Inferior parietal cortex (tissue), 1 donor: ENCODE data around the gene MYO10.

Source experiments
- DNase-seq: peaks from one replicate; pipeline ENCODE4 v3.0.0-alpha.2; 2016; ENCODE audit errors: extremely low spot score

Gene MYO10

DNA sequence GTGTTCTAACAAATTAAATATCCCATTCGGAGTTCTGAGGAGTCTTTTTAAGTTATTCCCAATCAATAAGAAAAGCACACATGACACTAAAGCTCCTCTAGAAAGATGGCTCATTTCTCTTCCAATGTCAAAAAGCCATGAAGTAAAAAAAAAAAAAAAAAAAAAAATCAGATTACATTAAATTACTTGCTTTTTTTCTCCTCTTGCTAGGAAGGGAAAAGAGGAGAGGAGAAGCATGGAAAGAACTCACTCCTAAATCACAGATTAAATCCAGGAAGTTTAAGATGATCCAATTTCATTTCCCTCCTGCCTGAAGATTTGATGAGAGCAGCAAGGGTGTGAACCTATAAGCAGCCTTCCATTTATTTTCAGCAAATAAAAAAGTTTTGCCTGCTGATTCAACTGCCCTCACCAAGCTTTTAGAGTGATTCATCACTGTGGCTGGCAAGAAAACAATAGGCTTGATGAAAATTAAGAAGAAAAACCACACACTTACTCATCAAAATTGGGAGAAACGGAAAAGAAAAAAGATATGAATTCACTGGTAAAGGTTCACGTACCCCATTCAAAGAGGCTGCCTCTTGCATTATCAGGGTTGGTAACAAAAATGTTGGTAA, 19.7 kb downstream of the MYO10 start:
- no peak for DNase-seq

DNA sequence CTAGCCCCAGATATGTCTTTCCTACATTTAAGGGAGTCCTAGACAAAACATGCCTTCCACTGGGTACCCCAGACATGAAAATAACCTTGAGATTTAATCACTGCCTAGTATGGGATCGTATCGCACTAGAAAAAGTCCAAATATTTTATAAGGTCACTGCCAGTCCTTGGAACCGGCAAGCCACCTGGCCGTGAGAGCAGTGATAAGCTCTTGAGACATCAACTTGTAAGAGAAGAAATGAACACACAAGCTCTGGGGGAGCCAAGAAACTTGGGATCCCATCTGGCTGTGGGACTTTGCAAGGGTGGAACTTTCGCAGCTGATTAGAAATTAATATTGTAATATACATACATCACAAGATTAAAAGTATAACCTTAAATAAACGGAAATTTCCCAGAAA, 21.5 kb downstream of the MYO10 start:
- DNase-seq = no peak

DNA sequence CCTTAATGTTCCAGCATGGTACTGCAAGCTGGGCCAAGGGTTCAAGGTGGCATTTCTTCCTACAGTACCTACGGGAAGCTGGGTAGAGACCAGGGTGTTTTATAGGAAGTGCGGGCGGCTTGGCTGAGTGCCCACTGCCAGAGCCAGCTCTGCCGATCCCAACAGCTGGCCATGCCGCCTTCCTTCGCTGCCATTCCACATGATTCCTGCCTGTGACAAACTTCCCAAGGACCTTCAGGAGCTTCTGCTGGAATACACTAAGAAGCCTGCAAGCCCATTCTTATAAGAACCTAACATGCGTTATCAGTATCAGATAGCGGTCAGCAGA, 22.0 kb downstream of the MYO10 start:
- DNase-seq = no peak

DNA sequence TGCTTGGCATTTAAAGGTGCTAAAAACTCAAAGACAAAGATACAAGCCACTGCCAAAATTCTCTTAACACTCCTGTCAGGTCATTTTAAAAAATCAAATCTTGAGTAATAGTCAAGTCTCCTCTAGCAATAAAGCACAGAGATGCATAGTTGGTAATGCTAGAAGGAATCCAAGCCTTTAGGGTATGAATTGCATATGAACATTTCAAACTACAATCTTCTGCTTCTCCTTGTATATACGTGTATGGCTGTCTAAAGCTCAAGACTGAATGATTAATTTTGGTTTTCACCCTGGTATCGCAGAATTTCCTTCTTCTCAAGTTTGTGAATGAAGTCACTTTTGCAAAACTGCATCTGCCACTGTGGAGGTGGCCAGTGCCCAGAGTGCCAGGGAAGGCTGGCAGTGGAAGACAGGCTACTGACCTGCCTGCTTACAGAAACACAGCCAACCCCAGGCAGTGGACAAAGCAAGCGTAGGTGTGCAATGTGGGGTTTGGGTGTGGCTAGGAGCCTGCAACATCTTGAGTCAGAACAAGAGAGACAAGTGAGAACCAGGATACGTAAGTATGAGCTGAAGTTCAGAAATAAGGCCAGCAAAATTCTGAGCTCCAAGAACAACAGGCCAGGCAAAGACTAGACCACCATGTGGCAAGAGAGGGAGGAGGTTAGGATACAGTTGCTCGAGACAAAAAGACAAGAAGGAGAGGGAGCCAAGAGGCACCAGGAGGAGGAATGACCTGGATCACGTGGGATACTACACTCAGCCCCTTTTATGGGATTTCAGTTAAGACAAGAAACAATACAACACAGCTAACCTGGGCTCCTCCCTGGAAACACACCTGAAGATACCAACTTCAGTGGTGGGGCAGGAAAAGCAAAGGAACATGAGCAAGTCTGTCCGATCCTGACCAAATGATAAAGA, 22.6 kb downstream of the MYO10 start:
- DNase-seq = no peak

DNA sequence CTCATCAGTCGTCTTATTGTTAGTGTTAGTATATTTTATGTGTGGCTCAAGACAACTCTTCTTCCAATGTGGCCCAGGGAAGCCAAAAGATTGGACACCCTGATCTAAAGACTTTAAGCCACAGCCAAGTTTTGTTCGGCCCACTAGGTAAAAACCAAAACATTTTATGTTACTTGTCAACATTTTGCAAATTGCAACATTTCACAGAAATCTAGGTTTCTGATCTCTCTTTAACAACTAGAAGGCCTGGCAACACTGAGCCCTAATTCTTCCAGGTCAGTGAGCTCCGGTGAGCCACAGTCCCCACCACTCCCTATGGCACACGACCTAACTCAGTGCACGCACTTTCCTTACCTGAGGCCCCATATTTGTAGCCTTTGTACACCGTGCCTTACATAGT, 24.0 kb downstream of the MYO10 start:
- no peak for DNase-seq

DNA sequence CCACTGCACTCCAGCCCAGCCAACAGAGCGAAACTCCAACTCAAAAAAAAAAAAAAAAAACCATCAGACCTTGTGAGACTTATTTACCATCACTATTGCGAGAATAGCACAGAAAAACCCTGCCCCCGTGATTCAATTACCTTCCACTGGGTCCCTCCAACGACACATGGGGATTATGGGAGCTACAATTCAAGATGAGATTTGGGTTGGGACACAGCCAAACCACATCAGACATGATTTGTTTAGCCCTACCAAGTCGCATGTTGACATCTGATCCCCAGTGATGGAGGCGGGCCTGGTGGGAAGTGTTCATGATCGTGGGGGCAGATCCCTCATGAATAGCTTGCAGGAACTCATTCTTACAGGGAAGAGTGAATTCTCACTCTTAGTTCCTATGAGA, 26.6 kb downstream of the MYO10 start:
- DNase-seq = no peak

DNA sequence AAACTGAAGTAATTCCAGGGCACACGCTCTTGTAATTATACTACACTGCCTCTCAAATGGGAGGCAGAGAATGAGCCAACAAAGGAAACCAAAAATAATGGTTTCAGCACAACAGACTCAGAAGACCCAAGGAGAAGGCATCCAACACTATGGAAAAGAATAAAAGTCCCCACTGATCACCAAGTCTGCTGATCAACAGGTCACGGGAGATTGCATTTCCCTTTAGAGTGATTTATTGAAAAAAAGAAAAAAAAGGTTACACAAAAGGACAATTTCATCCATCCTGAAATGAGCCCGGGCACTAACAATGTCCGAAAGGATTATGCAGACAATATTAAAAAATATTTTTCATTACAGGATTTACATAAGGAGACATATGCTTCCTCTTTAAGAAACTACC, 28.8 kb downstream of the MYO10 start:
- DNase-seq = no peak

DNA sequence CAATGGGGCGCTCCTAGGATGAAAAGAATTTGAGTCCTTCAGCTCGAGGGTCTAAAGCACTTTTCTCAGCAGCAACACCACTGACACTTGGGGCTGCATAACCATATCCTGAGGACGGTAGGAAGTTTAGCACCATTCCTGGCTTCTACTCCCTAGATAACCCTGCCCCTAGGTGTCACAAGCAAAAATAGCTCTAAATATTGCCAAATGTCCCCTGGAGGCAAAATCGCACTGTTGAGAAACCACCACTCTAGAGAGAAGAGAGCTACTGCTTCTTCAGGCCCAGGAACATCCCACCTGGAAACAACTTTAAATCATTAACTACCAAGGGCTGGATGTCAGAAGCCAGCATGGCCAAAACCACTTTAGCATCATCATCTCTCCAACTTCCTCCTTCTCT, 29.8 kb downstream of the MYO10 start:
- no peak for DNase-seq

DNA sequence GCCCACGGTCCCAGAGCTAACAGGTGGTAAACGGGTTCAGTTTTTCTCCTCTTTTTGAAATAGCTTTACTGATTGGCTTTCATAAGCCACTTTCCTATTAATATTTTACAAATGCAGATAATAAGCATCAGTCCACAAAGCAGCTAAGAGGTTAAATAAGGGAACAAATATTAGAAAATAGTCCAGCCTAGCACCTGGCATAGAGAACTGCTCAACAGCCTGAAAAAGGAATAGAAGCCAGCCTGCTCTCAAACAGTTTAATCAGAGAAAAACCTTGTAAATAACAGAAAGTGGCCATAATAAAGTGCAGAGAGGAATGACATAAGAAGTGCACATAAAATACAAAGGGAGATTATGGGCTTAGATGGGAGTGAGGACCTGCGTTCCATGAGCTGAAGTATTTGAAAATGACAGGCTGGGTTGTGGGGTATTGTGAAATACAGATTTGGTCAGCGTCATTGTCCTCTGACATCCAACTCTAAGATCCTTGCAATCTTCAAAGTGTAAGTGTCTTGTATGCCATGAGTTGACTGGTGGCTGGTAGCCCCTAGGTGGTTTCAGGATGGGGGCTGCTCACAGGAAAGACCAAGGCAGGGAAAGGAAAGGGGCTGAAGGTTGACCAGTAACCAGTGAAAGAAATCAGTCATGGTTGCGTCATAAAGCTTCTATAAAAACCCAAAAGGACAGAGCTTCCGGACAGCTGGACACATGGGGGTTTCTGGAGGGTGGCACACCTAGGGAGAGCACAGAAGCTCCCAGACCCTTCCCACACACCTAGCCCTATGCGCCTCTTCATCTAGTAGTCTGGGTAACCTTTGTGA, 32.4 kb downstream of the MYO10 start:
- no peak for DNase-seq

DNA sequence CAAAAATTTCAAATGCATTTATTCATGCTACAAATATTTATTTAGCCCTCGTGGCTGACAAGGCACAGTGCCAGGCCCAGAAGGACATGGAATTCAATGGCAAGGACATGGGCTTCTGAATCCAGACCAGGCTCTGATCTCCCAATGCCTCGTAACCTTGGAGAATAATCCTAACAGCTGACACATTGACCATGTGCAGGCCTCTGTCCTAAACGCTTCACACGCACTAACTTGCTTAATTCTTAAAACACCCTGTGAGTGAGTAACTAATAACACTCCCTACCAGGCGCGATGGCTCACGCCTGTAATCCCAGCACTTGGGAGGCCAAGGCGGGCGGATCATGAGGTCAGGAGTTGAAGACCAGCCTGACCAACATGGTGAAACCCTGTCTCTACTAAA, 33.2 kb downstream of the MYO10 start:
- no peak for DNase-seq

DNA sequence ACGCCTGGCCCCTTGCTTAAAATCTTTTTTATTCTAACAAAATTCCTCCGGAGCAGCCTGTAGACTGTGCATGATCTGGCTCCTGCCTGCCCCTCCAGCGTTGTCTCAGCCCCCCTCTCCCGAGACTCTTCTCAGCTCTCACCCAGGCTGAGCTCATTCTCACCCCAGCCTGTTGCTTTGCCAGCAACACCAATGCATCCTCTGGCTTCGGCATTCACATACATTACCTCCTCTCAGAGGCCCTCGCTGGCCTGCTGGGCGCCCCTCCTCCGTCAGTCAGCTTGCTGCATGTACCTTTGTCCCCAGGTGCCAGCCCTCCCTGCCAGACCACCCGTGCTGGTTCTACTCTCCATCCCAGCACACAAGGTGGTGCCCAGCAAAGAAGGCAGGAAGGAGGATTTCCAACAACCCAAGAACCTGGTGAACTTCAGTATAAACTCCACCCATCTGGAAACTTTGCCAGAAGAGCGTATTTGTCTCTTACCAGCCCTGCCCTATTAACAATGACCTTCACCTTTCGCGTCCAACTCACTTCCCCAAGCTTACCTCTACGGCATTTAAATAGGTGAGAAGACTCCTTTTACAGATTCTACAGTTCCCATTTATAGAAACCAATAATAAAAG, 35.0 kb downstream of the MYO10 start:
- DNase-seq = no peak

DNA sequence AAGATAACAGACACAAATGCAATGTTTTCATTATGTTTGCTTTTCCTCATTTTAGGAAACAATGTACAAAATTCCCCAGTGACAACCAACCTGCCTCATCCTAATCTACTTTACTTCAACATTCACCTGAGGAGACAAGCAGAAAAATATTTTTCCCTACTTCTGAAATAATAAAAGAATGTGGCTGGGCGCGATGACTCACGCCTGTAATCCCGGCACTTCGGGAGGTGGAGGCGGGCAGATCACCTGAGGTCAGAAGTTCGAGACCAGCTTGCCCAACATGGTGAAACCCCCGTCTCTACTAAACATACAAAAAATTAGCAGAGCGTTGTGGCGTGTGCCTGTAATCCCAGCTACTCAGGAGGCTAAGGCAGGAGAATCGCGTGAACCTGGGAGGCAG, 36.9 kb downstream of the MYO10 start:
- no peak for DNase-seq

DNA sequence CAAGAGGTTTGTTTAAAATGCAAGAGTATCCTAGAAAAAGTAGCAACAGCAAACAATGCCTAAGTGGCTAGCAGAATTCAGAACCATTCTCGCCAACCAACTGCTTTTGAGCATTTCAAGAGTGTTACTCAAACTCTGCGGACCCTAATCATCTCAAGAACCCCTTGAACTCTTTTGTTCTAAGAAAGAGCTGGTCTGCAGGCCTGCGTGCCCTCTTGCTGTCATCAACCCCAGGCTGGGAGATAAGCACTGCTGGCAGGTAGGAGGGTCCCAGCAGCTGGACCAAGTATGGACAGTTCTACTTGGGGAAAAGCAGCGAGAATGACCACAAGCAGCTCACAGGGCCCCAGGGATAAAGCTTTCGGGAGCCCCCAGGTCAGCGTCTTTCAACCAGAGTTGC, 38.3 kb downstream of the MYO10 start:
- DNase-seq = no peak

DNA sequence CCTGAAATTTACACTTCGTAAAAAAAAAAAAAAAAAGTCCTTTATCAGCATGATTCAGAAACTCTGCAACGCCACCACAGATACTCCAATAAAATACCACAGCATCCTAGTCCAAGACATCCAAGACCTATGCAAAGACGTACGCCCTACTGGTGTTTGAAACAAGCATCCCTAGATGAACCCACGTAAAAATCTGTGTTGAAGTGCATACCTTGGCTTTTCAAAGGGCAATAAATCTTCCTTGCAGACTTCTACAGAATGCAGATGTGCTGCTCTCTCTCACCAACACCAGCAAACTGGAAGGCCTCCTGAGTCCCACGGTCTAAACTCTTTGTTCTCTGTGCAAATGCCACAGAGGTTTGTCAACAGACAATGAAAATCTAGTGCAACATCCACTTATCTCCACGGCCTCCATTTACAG, 38.8 kb downstream of the MYO10 start:
- no peak for DNase-seq

DNA sequence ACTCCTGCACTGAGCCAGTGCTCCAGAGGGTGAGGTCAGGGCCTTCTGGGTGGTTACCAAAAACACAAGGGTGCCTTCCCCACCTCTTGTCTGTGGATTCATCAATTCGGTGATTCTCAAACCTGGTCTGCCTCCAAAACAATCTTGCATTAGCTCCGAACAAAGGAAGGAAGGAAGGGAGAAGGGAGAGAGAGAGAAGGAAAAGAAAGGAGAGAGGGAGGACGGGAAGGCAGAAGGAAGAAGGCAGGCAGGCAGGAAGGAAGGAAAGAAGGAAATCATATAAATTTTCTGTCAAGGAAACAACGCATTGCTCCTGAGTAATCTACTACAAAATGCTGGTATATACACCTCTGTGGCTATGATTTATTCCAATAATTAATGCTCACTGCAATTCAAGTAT, 39.3 kb downstream of the MYO10 start:
- no peak for DNase-seq

DNA sequence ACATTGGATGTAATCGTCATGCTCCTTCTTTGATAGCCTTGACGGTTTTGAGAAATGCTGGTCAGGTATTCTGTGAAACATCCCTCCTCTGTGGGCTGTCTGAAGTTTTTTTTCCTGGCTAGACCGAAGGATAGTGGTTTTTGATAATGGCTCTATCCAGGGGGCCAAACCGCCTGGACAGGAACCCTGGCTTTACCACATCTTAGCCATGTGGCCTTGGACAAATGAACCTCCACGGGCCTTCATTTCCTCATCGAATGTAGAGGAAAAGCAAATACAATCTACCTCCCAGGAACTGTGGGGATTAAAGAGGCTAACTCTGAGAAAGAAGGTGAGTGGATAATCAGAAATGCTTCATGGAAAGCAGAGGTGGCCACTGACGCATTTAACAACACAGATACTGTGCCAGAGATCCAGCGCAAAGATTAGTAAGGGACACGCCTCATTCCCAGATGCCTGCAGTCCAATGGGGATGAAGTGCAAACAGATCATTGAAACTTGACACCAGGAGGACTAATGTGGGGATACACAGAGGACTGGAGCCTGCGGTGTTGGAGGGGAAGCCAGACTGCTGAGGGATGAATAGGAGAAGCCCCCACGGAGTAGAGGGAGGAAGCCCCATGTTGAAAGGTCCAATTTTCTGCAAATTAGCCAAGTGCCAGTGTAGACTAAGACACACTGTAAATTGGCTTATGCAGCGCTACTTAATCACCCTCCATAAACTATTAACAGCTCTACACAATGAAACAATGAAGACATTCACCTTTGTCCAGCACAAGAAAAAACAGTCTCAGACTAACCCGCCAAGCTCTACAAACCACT, 41.6 kb downstream of the MYO10 start:
- no peak for DNase-seq

DNA sequence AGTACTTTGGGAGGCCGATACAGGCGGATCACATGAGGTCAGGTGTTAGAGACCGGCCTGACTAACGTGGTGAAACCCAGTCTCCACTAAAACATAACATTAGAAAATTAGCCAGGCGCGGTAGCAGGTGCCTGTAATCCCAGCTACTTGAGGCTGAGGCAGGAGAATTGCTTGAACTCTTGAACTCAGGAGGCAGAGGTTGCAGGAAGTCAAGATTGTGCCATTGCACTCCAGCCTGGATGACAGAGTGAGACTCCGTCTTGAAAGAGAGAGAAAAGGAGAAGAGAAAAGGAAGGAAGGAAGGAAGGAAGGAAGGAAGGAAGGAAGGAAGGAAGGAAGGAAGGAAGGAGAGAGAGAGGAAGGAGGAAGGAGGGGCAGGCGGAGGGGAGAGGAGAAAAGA, 45.1 kb downstream of the MYO10 start:
- DNase-seq = no peak

DNA sequence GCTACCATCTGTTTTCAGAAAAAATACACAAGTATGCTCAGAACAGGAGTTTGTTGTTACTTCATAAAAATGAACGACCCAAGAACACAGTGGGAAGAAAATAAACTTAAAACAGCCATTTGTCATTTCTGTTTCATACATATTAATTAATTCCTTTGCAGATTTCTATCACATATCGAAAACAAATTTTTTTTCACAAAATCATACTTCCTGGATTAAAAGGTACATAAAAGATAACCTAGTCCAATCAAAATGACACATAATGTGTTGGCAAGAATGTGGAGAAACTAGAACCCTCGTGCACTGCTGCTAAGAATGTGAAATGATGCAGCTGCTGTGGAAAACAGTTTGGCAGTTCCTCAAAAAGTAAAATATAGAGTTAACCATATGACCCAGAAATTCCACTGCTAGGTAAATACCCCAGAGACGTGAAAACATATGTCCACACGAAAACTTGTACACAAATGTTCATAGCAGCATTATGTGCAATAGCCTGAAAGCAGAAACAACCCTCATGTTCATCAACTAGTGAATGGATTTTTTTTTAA, 46.0 kb downstream of the MYO10 start:
- DNase-seq = no peak

DNA sequence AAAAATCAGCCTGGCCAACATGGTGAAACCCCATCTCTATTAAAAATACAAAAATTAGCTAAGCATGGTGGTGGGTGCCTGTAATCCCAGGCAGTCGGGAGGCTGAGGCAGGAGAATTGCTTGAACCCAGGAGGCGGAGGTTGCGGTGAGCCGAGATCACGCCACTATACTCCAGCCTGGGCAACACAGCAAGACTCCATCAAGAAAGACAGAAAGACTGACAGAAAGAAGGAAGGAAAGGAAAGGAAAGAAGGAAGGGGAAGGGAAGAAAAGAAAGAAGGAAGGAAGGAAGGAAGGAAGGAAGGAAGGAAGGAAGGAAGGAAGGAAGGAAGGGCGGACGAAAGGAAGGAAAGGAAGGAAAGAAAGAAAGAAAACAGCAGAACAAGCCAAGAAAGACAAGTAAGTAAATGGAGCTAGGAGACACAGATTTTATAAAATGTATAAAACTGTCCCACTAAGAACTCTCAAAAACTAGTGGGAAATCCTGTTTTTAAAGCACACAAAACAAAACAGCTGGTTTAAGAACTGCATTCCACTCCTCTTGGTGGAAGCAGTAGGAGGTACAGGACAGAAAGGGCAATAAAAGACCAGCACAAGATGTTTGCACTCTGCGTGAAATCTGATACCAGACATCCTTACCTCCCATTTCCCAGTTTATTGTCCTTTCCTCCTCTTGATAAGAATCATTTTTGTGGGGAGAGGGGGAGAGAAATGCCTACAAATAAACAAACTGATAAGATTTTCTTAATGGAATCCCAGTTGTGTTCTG, 46.7 kb downstream of the MYO10 start:
- DNase-seq = no peak

DNA sequence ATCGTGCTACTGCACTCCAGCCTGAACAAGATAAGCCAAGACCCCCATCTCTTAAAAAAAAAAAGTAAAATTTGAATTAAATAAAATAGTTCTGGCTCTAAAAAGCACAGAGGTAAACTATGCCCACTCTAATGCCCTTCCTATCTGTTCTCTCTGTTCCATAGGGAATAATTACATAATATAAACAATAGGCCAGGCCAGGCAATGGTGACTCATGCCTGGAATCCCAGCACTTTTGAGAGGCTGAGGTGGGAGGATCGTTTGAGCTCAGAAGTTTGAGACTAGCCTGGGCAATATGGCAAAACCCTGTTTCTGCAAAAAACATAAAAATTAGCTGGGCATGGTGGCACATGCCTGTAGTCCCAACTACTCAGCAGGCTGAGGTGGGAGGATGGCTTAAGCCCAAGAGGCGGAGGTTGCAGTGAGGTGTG, 47.4 kb downstream of the MYO10 start:
- DNase-seq = no peak
